CD4-positive, alpha-beta T cell (primary cell): ENCODE measurements around the gene RBM4B. TPM values are rescaled to one million over a fixed set of nuclear protein-coding genes. Genes with fewer than 3 reads are reported as not detected.
"Not testable (repeated sequence)": the region's sequence is repeated elsewhere in the genome, so short reads cannot be mapped to it uniquely, and the experiment has no call there.

Experiments
- ATAC-seq: fragments of 200-7000 bp; cut with Tn5 transposase; one replicate; pipeline ENCODE4 v1.10.0; 2022; ENCODE audit warnings: mild to moderate bottlenecking; ENCODE audit not compliant: poor library complexity
- CTCF ChIA-PET: fragments of 350-600 bp; sonication (Branson Sonifier 250); formaldehyde crosslinking; loops from one replicate; lab custom pipeline; 2021; ENCODE audit warnings: antibody characterized with exemption, inconsistent platforms; lab: Charles Lee
- POLR2A ChIA-PET: fragments of 350-600 bp; sonication (Branson Sonifier 250); formaldehyde crosslinking; loops from one replicate; lab custom pipeline; 2021; ENCODE audit warnings: antibody characterized with exemption, inconsistent platforms; lab: Charles Lee
- DNase-seq, 14 experiments: peaks; one replicate each; pipeline ENCODE4 v3.0.0-alpha.2; 2013 to 2020; ENCODE audit warnings: mixed read lengths in 2 of 14
- H3K27ac ChIP-seq, 2 donors: one replicate each; pipeline versions ENCODE4 v1.5.1 to v1.7.0; 2013; ENCODE audit warnings: low read length in 2 of 2, low read depth in 1 of 2, mild to moderate bottlenecking in 1 of 2
- H3K27me3 ChIP-seq, 2 experiments: 1 replicate in 1 of 2; 2 replicates in 1 of 2; pipeline versions ENCODE4 v1.6.1 to v1.7.0; 2013; ENCODE audit warnings: low read length in 2 of 2, control low read depth in 1 of 2, mild to moderate bottlenecking in 1 of 2, moderate library complexity in 1 of 2; ENCODE audit not compliant: insufficient read depth in 2 of 2, control insufficient read depth in 1 of 2
- H3K36me3 ChIP-seq: one replicate; pipeline ENCODE4 v1.6.1; 2013; ENCODE audit warnings: low read length, control low read depth; ENCODE audit not compliant: insufficient read depth
- H3K4me1 ChIP-seq: one replicate; pipeline ENCODE4 v1.6.1; 2013; ENCODE audit warnings: low read length, control low read depth; ENCODE audit not compliant: insufficient read depth
- H3K4me3 ChIP-seq: one replicate; pipeline ENCODE4 v1.5.1; 2013; ENCODE audit warnings: mild to moderate bottlenecking, low read length, moderate library complexity
- H3K9me3 ChIP-seq, 2 experiments: 1 replicate in 1 of 2; 2 replicates in 1 of 2; pipeline versions ENCODE4 v1.6.1 to v1.7.0; 2013; ENCODE audit warnings: low read length in 2 of 2, mild to moderate bottlenecking in 2 of 2, control low read depth in 1 of 2, moderate library complexity in 1 of 2; ENCODE audit not compliant: control insufficient read depth in 1 of 2, insufficient read depth in 1 of 2
- H3K27ac Mint-ChIP-seq: one replicate; pipeline ENCODE4 v1.8.0; 2020; ENCODE audit warnings: mixed read lengths
- H3K27me3 Mint-ChIP-seq: one replicate; pipeline ENCODE4 v1.8.0; 2021; ENCODE audit warnings: mixed read lengths
- H3K36me3 Mint-ChIP-seq: one replicate; pipeline ENCODE4 v1.8.0; 2021; ENCODE audit warnings: low read depth, mixed read lengths
- H3K4me1 Mint-ChIP-seq: one replicate; pipeline ENCODE4 v1.8.0; 2021; ENCODE audit warnings: low read depth, mixed read lengths
- H3K4me3 Mint-ChIP-seq: one replicate; pipeline ENCODE4 v1.8.0; 2020; ENCODE audit warnings: mild to moderate bottlenecking, mixed read lengths
- H3K9me3 Mint-ChIP-seq: one replicate; pipeline ENCODE4 v1.8.0; 2020; ENCODE audit warnings: mixed read lengths
- CTCF ChIP-seq: fragments of 200-600 bp; IDR thresholded peaks from one replicate; pipeline ENCODE4 v1.8.0; 2022; ENCODE audit warnings: antibody characterized with exemption, mild to moderate bottlenecking
- intact Hi-C, 2 experiments: fragments of 100-400 bp; cut with DNase I in 1 of 2; cut with micrococcal nuclease in 1 of 2; formaldehyde crosslinking; loops; one replicate each; pipeline versions ENCODE4 v1.15.1 to v1.9.0; 2023 to 2025; cut with DNase I, micrococcal nuclease
- total RNA-seq, 174 experiments: library from RNA in 2 of 174; stranded (reverse) in 2 of 174; gene quantifications; one replicate each; pipeline ENCODE4 v1.2.3 and lab custom pipeline; 2021 to 2026

RBM4B gene
- total RNA-seq, 2 experiments from 2014 or later = 3.8 to 5.1 TPM

GRCh38 chr11:66646828-66647227 is 30.9 kb downstream of the RBM4B start:
- no peaks in the 10 kb centered on the region for H3K27me3 ChIP-seq
- peak overlapping the region; percentile 43 for H3K27ac Mint-ChIP-seq
- H3K27ac ChIP-seq = no peak overlapping the region
- H3K27me3 Mint-ChIP-seq = no peaks in the 10 kb centered on the region
- peak overlapping the region; percentile 35 for H3K4me3 Mint-ChIP-seq
- CTCF ChIA-PET = interaction anchor here (2.5 kb wide), 1 partner anchor 31 kb away, joined by 9 read pairs; the partner anchor contains the start of gene RBM4B
- POLR2A ChIA-PET = interaction anchor here (0.7 to 15.8 kb wide), 6 partner anchors 8 to 101 kb away, joined by 3 to 511 read pairs (median 5); partner anchors contain the start of genes ACTN3, CTSF, RBM14 and RBM4
- intact Hi-C loops = no loop called here
- peaks cover 88% of the 10 kb centered on the region for H3K36me3 ChIP-seq
- H3K36me3 Mint-ChIP-seq = peaks cover 97% of the 10 kb centered on the region
- H3K4me1 ChIP-seq = peaks cover 58% of the 10 kb centered on the region
- H3K4me3 ChIP-seq = no peak overlapping the region
- H3K9me3 ChIP-seq = no peaks in the 10 kb centered on the region
- TF ChIP-seq CTCF = no peak
- no peak for DNase-seq
- no peaks in the 10 kb centered on the region for H3K9me3 Mint-ChIP-seq
- H3K4me1 Mint-ChIP-seq = peaks cover 86% of the 10 kb centered on the region
- ATAC-seq = no peak

GRCh38 chr11:66643745-66644437 is 33.8 kb downstream of the RBM4B start:
- Histone ChIP-seq H3K36me3 (peaks cover 87% of the 10 kb centered on the region), H3K4me3 (no peak overlapping the region), H3K4me1 (peaks cover 78% of the 10 kb centered on the region), H3K27me3 (no peaks in the 10 kb centered on the region), H3K27ac (no peak overlapping the region), H3K9me3 (no peaks in the 10 kb centered on the region)
- no peaks in the 10 kb centered on the region for H3K27me3 Mint-ChIP-seq
- peaks cover 100% of the 10 kb centered on the region for H3K36me3 Mint-ChIP-seq
- H3K4me1 Mint-ChIP-seq = peaks cover 91% of the 10 kb centered on the region
- peak overlapping the region; percentile 97 for H3K4me3 Mint-ChIP-seq
- DNase-seq = no peak
- TF ChIP-seq CTCF = no peak
- ATAC-seq = no peak
- peak overlapping the region; percentile 89 for H3K27ac Mint-ChIP-seq
- ChIA-PET CTCF (interaction anchor here (1.0 kb wide), 1 partner anchor 51 kb away, joined by 3 read pairs; no protein-coding TSS in a partner anchor), POLR2A (interaction anchor here (1.0 to 15.8 kb wide), 4 partner anchors 20 to 758 kb away, joined by 3 to 511 read pairs (median 4); partner anchors contain the start of genes PPP1CA and RBM14)
- intact Hi-C loops = no loop called here
- H3K9me3 Mint-ChIP-seq = no peaks in the 10 kb centered on the region

GRCh38 chr11:66641834-66642233 is 35.9 kb downstream of the RBM4B start:
- no peak for TF ChIP-seq CTCF
- ChIA-PET CTCF (interaction anchor here (5.1 kb wide), 1 partner anchor 36 kb away, joined by 32 read pairs; the partner anchor contains the start of gene RBM4B), POLR2A (interaction anchor here (1.9 to 15.8 kb wide), 3 partner anchors 18 to 46 kb away, joined by 5 to 511 read pairs (median 8); partner anchors contain the start of genes RBM14 and RBM4B)
- no peak for DNase-seq
- intact Hi-C loops = loop anchor here in 1 of 2 experiments (2.0 kb wide), 1 partner anchor 13 kb away; no protein-coding TSS in a partner anchor
- Histone ChIP-seq H3K4me1 (peaks cover 83% of the 10 kb centered on the region), H3K27me3 (no peaks in the 10 kb centered on the region), H3K27ac (no peak overlapping the region), H3K9me3 (no peaks in the 10 kb centered on the region), H3K4me3 (peak overlapping the region; percentile 82), H3K36me3 (peaks cover 72% of the 10 kb centered on the region)
- Mint-ChIP-seq H3K4me1 (peaks cover 94% of the 10 kb centered on the region), H3K27me3 (no peaks in the 10 kb centered on the region), H3K36me3 (peaks cover 92% of the 10 kb centered on the region), H3K27ac (peak overlapping the region; percentile 89), H3K9me3 (no peaks in the 10 kb centered on the region), H3K4me3 (peak overlapping the region; percentile 97)
- no peak for ATAC-seq

- H3K27me3 ChIP-seq, H3K9me3 ChIP-seq, H3K27me3 Mint-ChIP-seq, H3K9me3 Mint-ChIP-seq, DNase-seq, ATAC-seq: not testable (repeated sequence)
- Mint-ChIP-seq H3K27ac (peak overlapping the region; percentile 89), H3K4me3 (peak overlapping the region; percentile 97), H3K4me1 (peaks cover 81% of the 10 kb centered on the region), H3K36me3 (peaks cover 79% of the 10 kb centered on the region)
- H3K27ac ChIP-seq = peak overlapping the region; percentile 3 to 26
- peak overlapping the region; percentile 82 for H3K4me3 ChIP-seq
- peaks cover 72% of the 10 kb centered on the region for H3K4me1 ChIP-seq
- POLR2A ChIA-PET = interaction anchor here (1.5 to 15.8 kb wide), 10 partner anchors 9 to 203 kb away, joined by 5 to 511 read pairs (median 18); partner anchors contain the start of genes ACTN3, CCDC87, CCS and RBM14
- CTCF ChIA-PET = interaction anchor here (1.1 to 5.4 kb wide), 3 partner anchors 21 to 96 kb away, joined by 3 to 47 read pairs (median 32); partner anchors contain the start of genes RBM14 and RBM4B
- peaks cover 52% of the 10 kb centered on the region for H3K36me3 ChIP-seq
- intact Hi-C loops = loop anchor here (2.0 kb wide), 2 partner anchors 15 to 61 kb away; no protein-coding TSS in a partner anchor
Measured at GRCh38 chr11:66639814-66640340, 37.8 kb downstream of the RBM4B start.
